Measurements from ENCODE around the gene ESAM.

- TF ChIP-seq, protein P1, sequence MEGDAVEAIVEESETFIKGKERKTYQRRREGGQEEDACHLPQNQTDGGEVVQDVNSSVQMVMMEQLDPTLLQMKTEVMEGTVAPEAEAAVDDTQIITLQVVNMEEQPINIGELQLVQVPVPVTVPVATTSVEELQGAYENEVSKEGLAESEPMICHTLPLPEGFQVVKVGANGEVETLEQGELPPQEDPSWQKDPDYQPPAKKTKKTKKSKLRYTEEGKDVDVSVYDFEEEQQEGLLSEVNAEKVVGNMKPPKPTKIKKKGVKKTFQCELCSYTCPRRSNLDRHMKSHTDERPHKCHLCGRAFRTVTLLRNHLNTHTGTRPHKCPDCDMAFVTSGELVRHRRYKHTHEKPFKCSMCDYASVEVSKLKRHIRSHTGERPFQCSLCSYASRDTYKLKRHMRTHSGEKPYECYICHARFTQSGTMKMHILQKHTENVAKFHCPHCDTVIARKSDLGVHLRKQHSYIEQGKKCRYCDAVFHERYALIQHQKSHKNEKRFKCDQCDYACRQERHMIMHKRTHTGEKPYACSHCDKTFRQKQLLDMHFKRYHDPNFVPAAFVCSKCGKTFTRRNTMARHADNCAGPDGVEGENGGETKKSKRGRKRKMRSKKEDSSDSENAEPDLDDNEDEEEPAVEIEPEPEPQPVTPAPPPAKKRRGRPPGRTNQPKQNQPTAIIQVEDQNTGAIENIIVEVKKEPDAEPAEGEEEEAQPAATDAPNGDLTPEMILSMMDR (IDR thresholded peaks at IDR 0.05): no peak
- no peak for TF ChIP-seq POLR2A (IDR thresholded peaks at IDR 0.05)
Observed at GRCh38 chr11:124778281-124778680, 16.2 kb upstream of the ESAM start.

Measured in esophagus squamous epithelium (tissue), 4 donors.